Testis (tissue), 3 donors: Measurements from ENCODE around the gene SLC2A6. TPM values are rescaled to one million over a fixed set of nuclear protein-coding genes. Genes with fewer than 3 reads are reported as not detected.

Source experiments
- DNase-seq: peaks from one replicate; pipeline ENCODE4 v3.0.0-alpha.2; 2019
- H3K27ac ChIP-seq, 2 donors: fragments of 200-600 bp; sonication (generic); one replicate each; pipeline ENCODE4 v1.5.1; 2019
- H3K27me3 ChIP-seq: fragments of 200-600 bp; sonication (generic); one replicate; pipeline ENCODE4 v1.5.1; 2019
- H3K36me3 ChIP-seq: fragments of 200-600 bp; sonication (generic); one replicate; pipeline ENCODE4 v1.5.1; 2017; ENCODE audit warnings: low read depth; ENCODE audit errors: missing control alignments
- H3K4me1 ChIP-seq: fragments of 200-600 bp; sonication (generic); one replicate; pipeline ENCODE4 v1.5.1; 2019
- H3K4me3 ChIP-seq, 2 donors: fragments of 200-600 bp; sonication (generic); one replicate each; pipeline ENCODE4 v1.5.1; 2017 to 2019
- H3K9me3 ChIP-seq: fragments of 200-600 bp; sonication (generic); one replicate; pipeline ENCODE4 v1.5.1; 2017
- CTCF ChIP-seq, 3 experiments: fragments of 450-650 bp in 2 of 3; fragments of 200-600 bp in 1 of 3; sonication (generic) in 1 of 3; IDR thresholded peaks; one replicate each; pipeline ENCODE4 v1.5.1; 2016 to 2019; ENCODE audit warnings: antibody characterized with exemption in 3 of 3, mild to moderate bottlenecking in 2 of 3, moderate library complexity in 1 of 3
- POLR2A ChIP-seq: fragments of 450-650 bp; IDR thresholded peaks from one replicate; pipeline ENCODE4 v1.6.1; 2017; ENCODE audit warnings: antibody characterized with exemption, mild to moderate bottlenecking, moderate library complexity
- WGBS, 2 donors: methylation state at CpG; one replicate each; pipeline ENCODE4 v1.1.5; 2018; 5-methylcytosine and 5-hydroxymethylcytosine counted together
- intact Hi-C: fragments of 100-400 bp; cut with DNase I; formaldehyde crosslinking; loops from one replicate; pipeline ENCODE4 v1.15.1; 2023; ENCODE audit warnings: low total_unique reads
- polyA plus RNA-seq: library from polyadenylated mRNA; stranded (reverse); fragments of 350-450 nt; fragmentation: Illumina TruSeq; extraction: RNeasy Lipid Tissue Mini Kit (QIAGEN cat#74804); gene quantifications from one replicate; pipeline ENCODE4 v1.2.3, GENCODE V29; 2014; ENCODE audit warnings: low read depth, low replicate concordance; ENCODE audit not compliant: insufficient read depth
- total RNA-seq, 2 donors: library from RNA; depleted of rRNA; stranded (reverse); fragments of >200 nt; gene quantifications; one replicate each; pipeline ENCODE4 v1.2.3, GENCODE V29; 2016

Gene SLC2A6
- total and polyA plus RNA-seq, 3 donors from 2014 or later: 2.6 to 3.5 (median 2.9) TPM

GRCh38 chr9:133477992-133478850 lies 678 bp downstream of the SLC2A6 start:
- H3K27ac ChIP-seq: peak overlapping the region in 1 of 2 donors; percentile 60
- H3K4me1 ChIP-seq: peaks cover 8% of the 10 kb centered on the region
- no peak for TF ChIP-seq POLR2A
- TF ChIP-seq CTCF (IDR thresholded peaks at IDR 0.05): no peak
- 34 to 38% methylated on average over 4 to 17 of the region's 17 CpGs for WGBS, 2 donors
- no peaks in the 10 kb centered on the region for H3K27me3 ChIP-seq
- H3K4me3 ChIP-seq: peak overlapping the region; percentile 40 to 57
- DNase-seq: no peak
- intact Hi-C loops: no loop called here
- no peaks in the 10 kb centered on the region for H3K9me3 ChIP-seq
- no peaks in the 10 kb centered on the region for H3K36me3 ChIP-seq

GRCh38 chr9:133477461-133477860 lies 1.4 kb downstream of the SLC2A6 start:
- Histone ChIP-seq H3K36me3 (no peaks in the 10 kb centered on the region), H3K4me1 (peaks cover 8% of the 10 kb centered on the region), H3K9me3 (no peaks in the 10 kb centered on the region), H3K27ac (no peak overlapping the region), H3K27me3 (no peaks in the 10 kb centered on the region), H3K4me3 (no peak overlapping the region)
- TF ChIP-seq POLR2A (no peak), CTCF (IDR thresholded peaks at IDR 0.05) (no peak)
- 86 to 91% methylated on average over 4 of the region's 4 CpGs for WGBS, 2 donors
- intact Hi-C loops: no loop called here
- DNase-seq: no peak

- no peak for DNase-seq
- Histone ChIP-seq H3K4me1 (peaks cover 8% of the 10 kb centered on the region), H3K36me3 (no peaks in the 10 kb centered on the region), H3K9me3 (no peaks in the 10 kb centered on the region), H3K27me3 (no peaks in the 10 kb centered on the region), H3K27ac (no peak overlapping the region), H3K4me3 (no peak overlapping the region)
- intact Hi-C loops: no loop called here
- TF ChIP-seq POLR2A: no peak
- no peak for TF ChIP-seq CTCF (IDR thresholded peaks at IDR 0.05)
- 93 to 95% methylated on average over 8 to 18 of the region's 21 CpGs for WGBS, 2 donors
Measured at GRCh38 chr9:133476941-133477340, 2.0 kb downstream of the SLC2A6 start.

- 88 to 90% methylated on average over 27 of the region's 27 CpGs for WGBS, 2 donors
- TF ChIP-seq CTCF (IDR thresholded peaks at IDR 0.05) (no peak), POLR2A (no peak)
- Histone ChIP-seq H3K27me3 (no peaks in the 10 kb centered on the region), H3K4me3 (no peak overlapping the region), H3K27ac (no peak overlapping the region), H3K4me1 (peaks cover 8% of the 10 kb centered on the region), H3K36me3 (no peaks in the 10 kb centered on the region), H3K9me3 (no peaks in the 10 kb centered on the region)
- no peak for DNase-seq
- intact Hi-C loops: no loop called here
Measured at GRCh38 chr9:133476036-133476931, 2.6 kb downstream of the SLC2A6 start.
